DOHH2 (cell line): ENCODE measurements around the gene IL25.
"Not testable (repeated sequence)": the region's sequence is repeated elsewhere in the genome, so short reads cannot be mapped to it uniquely, and the experiment has no call there.

ENCODE experiments used
- H3F3A ChIP-seq: fragments of 200-600 bp; sonication (generic), shearing (Covaris generic); 2 replicates; pipeline ENCODE4 v1.6.0; 2016; ENCODE audit warnings: antibody characterized with exemption, mild to moderate bottlenecking; ENCODE audit not compliant: control insufficient read depth, insufficient read depth
- H3K27ac ChIP-seq: fragments of 200-600 bp; sonication (generic); 2 replicates; pipeline ENCODE4 v1.5.1; 2014; ENCODE audit warnings: low read depth, mild to moderate bottlenecking, low read length, moderate library complexity
- H3K27me3 ChIP-seq: fragments of 200-600 bp; sonication (generic); 2 replicates; pipeline ENCODE4 v1.6.1; 2014; ENCODE audit warnings: mild to moderate bottlenecking, low read length, mixed read lengths; ENCODE audit not compliant: control insufficient read depth
- H3K36me3 ChIP-seq: fragments of 200-600 bp; sonication (generic); 2 replicates; pipeline ENCODE4 v1.6.1; 2014; ENCODE audit warnings: mild to moderate bottlenecking, low read length, moderate library complexity, mixed read lengths; ENCODE audit not compliant: control insufficient read depth
- H3K4me1 ChIP-seq: fragments of 200-600 bp; sonication (generic); 2 replicates; pipeline ENCODE4 v1.6.1; 2014; ENCODE audit warnings: mild to moderate bottlenecking, low read length, mixed read lengths; ENCODE audit not compliant: control insufficient read depth
- H3K4me2 ChIP-seq: fragments of 200-600 bp; sonication (generic); 2 replicates; pipeline ENCODE4 v1.6.0; 2014; ENCODE audit warnings: mild to moderate bottlenecking, low read length, moderate library complexity
- H3K4me3 ChIP-seq: fragments of 200-600 bp; sonication (generic); 2 replicates; pipeline ENCODE4 v1.5.1; 2014; ENCODE audit warnings: mild to moderate bottlenecking, low read length, mixed read lengths
- H3K79me2 ChIP-seq: fragments of 200-600 bp; sonication (generic); 2 replicates; pipeline ENCODE4 v1.6.1; 2014; ENCODE audit warnings: mild to moderate bottlenecking, low read length, mixed read lengths; ENCODE audit not compliant: control insufficient read depth
- H3K9me2 ChIP-seq: fragments of 200-600 bp; sonication (generic); replicated peaks from 2 replicates; pipeline ENCODE4 v1.6.1; 2014; ENCODE audit warnings: mild to moderate bottlenecking, low read length, mixed read lengths; ENCODE audit not compliant: control insufficient read depth
- H3K9me3 ChIP-seq: fragments of 200-600 bp; sonication (generic); 2 replicates; pipeline ENCODE4 v1.6.1; 2014; ENCODE audit warnings: antibody characterized with exemption, low read length, mixed read lengths; ENCODE audit not compliant: control insufficient read depth, insufficient read depth
- H4K20me1 ChIP-seq: fragments of 200-600 bp; sonication (generic); 2 replicates; pipeline ENCODE4 v1.6.0; 2014; ENCODE audit warnings: low read depth, mild to moderate bottlenecking, antibody characterized with exemption, low read length, moderate library complexity; ENCODE audit not compliant: control insufficient read depth, insufficient read depth
- CTCF ChIP-seq: fragments of 200-600 bp; sonication (generic); IDR thresholded peaks from one replicate; pipeline ENCODE4 v1.5.1; 2014; ENCODE audit warnings: antibody characterized with exemption, mild to moderate bottlenecking, low read depth, low read length; ENCODE audit not compliant: poor library complexity, severe bottlenecking
- EZH2phosphoT487 ChIP-seq: fragments of 200-600 bp; sonication (generic); IDR thresholded peaks from 2 replicates; pipeline ENCODE4 v1.6.1; 2017; ENCODE audit warnings: borderline replicate concordance, mild to moderate bottlenecking, antibody characterized with exemption, low read length, moderate library complexity, mixed read lengths

IL25 gene

DNA sequence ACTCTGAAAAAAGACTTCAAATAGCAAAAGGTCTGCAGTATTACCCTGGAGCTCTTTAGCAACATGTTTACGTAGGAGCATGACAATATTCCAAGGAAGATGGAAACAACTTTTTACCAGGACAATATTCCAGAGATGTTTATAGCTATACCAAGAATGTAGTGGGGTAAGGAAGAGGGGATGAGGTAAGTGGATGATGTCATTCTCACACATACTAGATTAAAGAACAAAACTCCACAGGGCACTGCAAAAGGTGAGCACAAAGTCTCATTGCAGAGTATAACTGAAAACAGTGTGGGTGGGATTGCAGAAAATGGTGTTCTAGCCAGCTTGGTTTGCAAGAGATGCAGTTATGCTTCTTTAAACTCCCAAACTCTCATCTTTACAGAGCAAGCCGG is 12.6 kb downstream of the IL25 start:
- H3K27me3 ChIP-seq, result no peaks in the 10 kb centered on the region
- no peaks in the 10 kb centered on the region for H3K4me1 ChIP-seq
- no peak overlapping the region for H3K4me3 ChIP-seq
- no peaks in the 10 kb centered on the region for H3K9me2 ChIP-seq
- no peaks in the 10 kb centered on the region for H3F3A ChIP-seq
- no peaks in the 10 kb centered on the region for H4K20me1 ChIP-seq
- H3K27ac ChIP-seq, result no peak overlapping the region
- H3K79me2 ChIP-seq, result no peaks in the 10 kb centered on the region
- H3K36me3 ChIP-seq, result no peaks in the 10 kb centered on the region
- no peak for TF ChIP-seq EZH2phosphoT487
- no peak for TF ChIP-seq CTCF
- no peaks in the 10 kb centered on the region for H3K9me3 ChIP-seq
- no peak overlapping the region for H3K4me2 ChIP-seq

DNA sequence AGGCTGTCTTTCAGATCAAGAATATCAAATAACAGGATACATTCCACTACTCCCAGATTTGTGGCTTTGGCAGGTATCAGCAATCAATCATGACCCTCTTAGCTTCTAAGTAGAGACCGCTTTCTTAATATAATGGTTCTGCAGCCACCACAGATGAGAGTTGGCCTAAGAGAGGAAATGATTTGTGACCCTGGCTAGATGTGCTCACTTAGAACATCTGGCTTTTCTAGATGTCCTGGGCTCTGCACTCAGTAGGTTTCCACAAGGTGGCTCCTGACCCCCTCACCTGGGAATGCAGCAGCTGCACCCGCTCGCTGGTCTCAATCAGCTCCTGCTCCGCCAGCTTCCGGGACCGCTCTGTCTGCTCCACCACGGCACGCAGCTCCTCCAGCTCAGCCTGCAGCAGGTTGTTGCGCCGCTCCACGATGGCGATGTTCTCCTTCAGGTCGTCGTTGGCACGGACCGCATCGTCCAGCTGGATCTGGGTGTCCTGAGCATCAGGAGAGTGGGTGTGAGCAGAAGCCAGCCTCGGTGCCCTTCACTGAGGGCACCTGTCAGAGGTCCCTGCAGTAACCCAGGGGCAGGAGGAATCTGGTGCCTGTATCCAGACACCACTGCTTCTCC is 13.1 kb downstream of the IL25 start:
- Histone ChIP-seq H3K4me2 (no peak overlapping the region), H4K20me1 (no peaks in the 10 kb centered on the region), H3K4me1 (no peaks in the 10 kb centered on the region), H3K4me3 (no peak overlapping the region), H3K79me2 (no peaks in the 10 kb centered on the region), H3K9me3 (no peaks in the 10 kb centered on the region), H3K9me2 (no peaks in the 10 kb centered on the region), H3F3A (no peaks in the 10 kb centered on the region), H3K27me3 (no peaks in the 10 kb centered on the region), H3K36me3 (no peaks in the 10 kb centered on the region), H3K27ac (no peak overlapping the region)
- no peak for TF ChIP-seq CTCF
- no peak for TF ChIP-seq EZH2phosphoT487

DNA sequence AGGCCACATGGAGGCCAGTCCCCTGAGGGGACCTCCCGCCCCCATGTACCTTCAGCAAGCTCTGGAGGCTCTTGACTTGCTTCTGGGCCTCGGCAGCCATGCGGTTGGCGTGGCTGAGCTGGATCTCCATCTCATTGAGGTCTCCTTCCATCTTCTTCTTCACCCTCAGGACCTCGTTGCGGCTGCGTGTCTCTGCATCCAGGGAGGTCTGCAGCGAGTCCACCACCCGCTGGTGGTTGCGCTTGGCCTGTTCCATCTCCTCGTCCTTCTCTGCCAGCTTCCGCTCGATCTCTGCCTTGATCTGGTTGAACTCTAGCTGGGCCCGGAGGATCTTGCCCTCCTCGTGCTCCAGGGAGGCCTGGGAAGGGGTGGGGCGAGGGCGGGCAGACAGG is 13.7 kb downstream of the IL25 start:
- not testable (repeated sequence) for H3K79me2 ChIP-seq, H3K9me3 ChIP-seq, H4K20me1 ChIP-seq, H3K9me2 ChIP-seq, H3K4me1 ChIP-seq, H3K36me3 ChIP-seq, H3F3A ChIP-seq, H3K4me2 ChIP-seq, H3K4me3 ChIP-seq, H3K27me3 ChIP-seq, H3K27ac ChIP-seq

GRCh38 chr14:23386999-23387398 is 14.4 kb downstream of the IL25 start:
- Histone ChIP-seq H3K27ac (no peak overlapping the region), H3K9me3 (no peaks in the 10 kb centered on the region), H3K9me2 (no peaks in the 10 kb centered on the region), H3F3A (no peaks in the 10 kb centered on the region), H3K36me3 (no peaks in the 10 kb centered on the region), H3K27me3 (no peaks in the 10 kb centered on the region), H3K4me3 (no peak overlapping the region), H3K4me2 (no peak overlapping the region), H3K4me1 (no peaks in the 10 kb centered on the region), H3K79me2 (no peaks in the 10 kb centered on the region), H4K20me1 (no peaks in the 10 kb centered on the region)
- TF ChIP-seq CTCF, result no peak
- no peak for TF ChIP-seq EZH2phosphoT487
